Islet of Langerhans (tissue), 1 donor: ENCODE results near the gene ZNF473.
"Not testable (repeated sequence)": the region's sequence is repeated elsewhere in the genome, so short reads cannot be mapped to it uniquely, and the experiment has no call there.

Experiments used
- FAIRE-seq: peaks from one replicate; lab custom pipeline; 2011; peaks lifted over from hg19 to GRCh38; lab: Jason Lieb, UNC

Gene ZNF473

DNA sequence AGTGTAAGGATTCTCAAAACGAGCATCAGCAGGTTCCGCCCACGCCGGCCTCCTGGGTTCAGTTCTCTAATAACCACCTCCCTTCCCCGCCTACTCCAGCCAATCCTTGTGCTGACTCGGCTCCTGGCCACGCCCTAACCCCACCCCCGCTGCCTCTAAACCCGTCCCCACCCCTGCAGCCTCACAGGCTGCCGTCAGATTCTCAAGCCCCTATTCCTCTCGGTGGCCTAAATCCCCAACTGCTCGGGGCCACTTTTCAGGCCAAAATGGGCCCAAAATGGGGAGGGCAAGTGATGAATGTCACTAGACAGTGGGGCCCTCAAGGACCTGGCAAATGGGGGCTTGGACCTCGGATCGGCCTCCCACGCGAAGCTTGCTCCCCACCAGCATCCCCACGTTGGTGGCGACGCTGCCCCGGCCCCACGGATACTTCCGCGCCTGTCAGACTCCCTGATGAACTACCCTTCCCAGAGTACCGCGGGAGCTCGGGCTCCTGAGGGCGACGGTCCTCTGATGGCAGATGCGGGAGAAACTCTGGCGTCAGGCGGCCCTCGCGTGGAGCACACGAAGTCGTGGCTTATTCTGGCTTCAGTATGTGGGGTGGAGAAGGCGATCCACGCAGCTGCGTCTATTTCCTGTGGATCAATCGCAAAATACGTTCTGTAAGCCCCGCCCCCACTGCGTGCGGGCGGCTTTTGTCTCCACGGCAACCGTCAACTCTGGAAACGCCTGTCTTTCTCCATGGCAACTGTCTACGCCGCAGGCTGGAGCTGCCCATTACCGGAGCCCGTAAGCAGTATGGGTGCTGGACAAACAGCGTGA, 24.8 kb downstream of the ZNF473 start:
- no peak for FAIRE-seq

DNA sequence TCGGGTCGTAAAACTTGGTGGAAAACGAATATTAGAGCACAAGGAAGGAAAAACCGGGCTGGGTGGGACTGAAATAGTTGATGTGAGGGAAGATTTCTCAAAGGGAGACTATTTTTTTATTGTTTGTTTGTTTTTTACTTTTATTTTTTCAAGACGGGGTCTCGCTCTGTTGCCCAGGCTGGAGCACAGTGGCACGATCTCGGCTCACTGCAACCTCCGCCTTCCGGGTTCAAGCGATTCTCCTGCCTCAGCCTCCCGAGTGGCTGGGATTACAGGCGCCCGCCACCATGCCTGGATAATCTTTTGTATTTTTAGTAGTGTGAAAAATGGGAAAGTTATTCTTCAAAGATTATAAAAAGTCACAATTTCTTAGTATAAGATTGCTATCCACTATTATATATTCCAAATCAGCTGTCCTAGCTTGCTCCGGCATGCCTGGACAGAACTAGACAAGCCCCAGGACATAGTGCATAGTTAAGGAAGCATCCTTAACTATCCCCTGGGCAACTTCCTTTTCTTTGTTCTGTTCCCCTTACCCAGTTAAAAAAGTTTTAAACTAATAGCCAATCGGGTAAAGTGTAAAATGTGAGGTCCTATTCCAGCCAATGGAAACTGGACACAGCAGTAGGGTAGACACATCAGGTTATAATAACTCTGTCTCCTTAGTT, 25.6 kb downstream of the ZNF473 start:
- FAIRE-seq, result not testable (repeated sequence)

DNA sequence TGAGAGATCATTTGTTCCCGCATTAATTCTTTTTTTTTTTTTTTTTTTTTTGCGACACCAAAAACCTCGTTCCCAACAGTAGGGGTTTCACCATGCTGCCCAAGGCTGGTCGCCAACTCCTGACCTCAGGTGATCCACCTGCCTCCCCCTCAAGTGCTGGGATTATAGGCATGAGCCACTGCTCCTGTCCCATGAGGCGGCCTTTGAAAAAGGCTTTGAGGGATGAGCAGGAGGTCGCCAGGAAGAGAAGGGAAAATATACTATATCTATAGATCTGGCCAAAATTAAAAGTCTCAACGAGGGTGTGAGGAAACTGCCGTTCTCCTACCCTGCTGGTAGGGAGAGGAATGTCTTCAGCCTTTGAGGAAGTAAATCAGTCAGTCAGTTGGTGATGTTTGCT, 26.2 kb downstream of the ZNF473 start:
- no peak for FAIRE-seq

DNA sequence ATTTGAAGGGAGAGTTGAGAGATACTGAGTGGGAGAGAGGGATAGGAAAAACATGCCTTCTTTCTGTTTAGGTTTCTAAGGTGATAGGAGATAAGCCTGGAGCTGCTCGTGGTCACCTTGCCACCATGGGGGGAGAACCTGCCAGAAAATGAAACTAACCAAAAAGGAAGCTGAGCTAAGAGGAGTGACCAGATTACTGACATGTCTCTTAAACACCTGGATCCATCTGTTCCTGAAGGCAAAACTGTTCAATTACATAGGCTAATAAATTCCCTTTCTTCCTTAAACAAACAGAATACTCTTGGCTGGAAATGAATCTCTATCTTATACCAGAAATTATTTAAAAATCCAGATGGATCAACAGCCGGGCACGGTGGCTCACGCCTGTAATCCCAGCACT, 27.3 kb downstream of the ZNF473 start:
- FAIRE-seq, result no peak

DNA sequence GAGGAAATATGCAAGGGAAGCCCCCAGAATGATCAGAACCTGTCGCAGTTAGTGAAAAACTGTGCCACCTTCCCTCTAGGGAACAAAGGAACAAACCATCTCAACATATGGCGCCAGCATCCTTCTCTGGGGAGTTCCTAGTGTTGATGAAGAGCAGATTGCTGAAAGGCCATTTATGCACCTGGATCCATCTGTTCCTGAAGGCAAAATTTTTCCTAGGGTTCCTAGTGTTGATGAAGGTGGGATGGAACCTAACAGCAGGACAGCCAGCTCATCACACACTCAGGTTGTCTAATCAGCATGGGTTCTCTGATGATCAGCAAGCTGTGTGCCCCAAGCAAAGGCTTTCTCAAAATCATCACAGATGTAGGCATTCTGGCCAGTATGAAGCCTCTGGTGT, 32.6 kb downstream of the ZNF473 start:
- no peak for FAIRE-seq

DNA sequence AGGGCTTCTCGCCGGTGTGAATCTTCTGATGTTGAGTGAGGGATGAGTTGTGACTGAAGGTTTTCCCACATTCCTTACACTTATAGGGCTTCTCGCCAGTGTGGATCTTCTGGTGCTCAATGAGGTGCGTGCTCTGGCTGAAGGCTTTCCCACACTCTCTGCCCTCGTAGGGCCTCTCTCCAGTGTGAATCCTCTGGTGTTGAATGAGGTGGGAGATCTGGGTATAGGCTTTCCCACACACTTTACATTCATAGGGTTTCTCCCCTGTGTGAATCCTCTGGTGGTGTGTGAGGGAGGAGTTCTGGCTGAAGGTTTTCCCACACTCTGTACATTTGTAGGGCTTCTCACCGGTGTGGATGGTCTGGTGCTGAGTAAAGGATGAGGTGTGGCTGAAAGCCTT, 33.2 kb downstream of the ZNF473 start:
- no peak for FAIRE-seq

DNA sequence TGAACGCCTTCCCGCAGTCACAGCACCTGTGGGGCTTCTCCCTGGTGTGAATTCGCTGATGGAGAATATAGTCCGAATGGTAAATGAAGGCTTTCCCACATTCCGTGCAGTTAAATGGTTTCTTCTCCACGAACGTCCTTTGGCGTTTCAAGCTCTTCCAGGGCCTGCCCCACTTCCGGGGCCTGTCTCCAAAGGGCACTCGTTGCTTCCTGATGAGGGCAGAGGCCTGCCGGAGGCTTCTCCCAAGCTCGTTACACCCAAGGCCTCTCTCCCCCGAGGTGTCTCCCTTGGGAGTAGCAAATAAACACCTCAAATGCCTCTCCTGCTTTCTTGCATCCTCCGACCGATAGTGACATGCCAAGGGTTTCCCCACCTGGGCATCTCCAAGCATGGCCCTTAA, 34.3 kb downstream of the ZNF473 start:
- no peak for FAIRE-seq

DNA sequence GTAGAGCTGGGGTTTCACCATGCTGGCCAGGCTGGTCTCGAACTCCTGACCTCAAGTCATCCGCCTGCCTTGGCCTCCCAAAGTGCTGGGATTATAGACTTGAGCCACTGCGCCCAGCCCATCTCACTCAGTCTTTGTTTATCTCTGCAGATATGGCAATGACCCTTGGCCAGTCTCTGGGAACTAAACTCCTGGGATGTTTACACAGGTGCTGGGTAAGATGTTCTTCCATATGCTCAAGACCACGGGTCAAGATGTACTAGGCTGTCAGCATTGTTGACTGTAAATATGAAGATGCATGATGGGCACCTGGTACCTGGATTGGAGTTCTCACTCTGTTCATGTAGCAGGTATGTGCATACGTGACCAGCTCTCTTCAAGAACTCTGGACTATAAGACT, 35.8 kb downstream of the ZNF473 start:
- FAIRE-seq, result no peak

DNA sequence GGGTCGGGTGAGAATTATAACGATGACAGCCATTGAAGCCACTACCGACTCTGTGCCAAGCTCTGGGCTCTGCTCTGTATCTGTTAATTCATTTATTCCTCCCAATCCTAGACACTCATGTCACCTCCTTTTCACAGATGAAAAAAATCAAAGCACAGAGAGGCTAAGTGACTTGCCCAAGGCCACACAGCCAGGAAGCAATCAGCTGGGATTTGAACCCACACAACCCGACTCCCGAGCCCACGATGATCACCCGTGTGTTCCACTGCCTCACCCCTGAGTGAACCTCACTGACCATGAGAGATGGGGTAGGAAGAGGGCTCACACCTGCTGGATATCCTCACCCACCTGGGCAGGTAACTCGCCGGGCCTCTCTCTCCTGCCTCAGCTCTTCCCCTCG, 40.1 kb downstream of the ZNF473 start:
- no peak for FAIRE-seq

DNA sequence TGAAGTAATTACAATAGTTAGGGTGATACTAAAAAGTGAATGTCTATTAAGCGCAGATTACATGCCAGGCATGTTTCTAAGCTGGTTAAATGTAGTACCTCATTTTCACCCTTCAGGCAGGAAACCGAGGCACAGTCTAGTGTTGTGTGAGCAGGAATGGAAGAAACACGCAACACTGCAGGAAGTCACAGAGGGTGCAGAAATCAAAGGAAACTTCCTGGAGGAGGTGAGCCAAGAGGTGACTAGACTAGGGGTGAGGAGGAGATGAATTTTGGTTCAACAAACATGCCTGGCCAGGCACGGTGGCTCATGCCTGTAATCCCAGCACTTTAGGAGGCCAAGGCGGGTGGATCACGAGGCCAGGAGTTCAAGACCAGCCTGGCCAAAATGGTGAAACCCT, 41.8 kb downstream of the ZNF473 start:
- FAIRE-seq, result no peak

DNA sequence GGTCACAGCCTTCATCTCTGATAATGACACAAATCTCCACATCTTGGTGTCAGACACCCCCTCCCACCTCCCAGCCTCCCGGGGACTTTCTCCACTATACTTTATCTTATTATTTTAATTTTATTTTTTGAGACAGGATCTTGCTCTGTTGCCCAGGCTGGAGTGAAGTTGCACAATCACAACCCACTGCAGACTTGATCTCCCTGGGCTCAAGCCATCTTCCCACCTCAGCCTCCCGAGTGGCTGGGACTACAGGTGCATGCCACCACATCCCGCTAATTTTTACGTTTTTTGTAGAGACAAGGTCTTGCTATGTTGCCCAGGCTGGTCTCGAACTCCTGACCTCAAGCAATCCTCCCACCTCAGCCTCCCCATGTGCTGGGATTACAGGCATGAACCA, 42.6 kb downstream of the ZNF473 start:
- not testable (repeated sequence) for FAIRE-seq

DNA sequence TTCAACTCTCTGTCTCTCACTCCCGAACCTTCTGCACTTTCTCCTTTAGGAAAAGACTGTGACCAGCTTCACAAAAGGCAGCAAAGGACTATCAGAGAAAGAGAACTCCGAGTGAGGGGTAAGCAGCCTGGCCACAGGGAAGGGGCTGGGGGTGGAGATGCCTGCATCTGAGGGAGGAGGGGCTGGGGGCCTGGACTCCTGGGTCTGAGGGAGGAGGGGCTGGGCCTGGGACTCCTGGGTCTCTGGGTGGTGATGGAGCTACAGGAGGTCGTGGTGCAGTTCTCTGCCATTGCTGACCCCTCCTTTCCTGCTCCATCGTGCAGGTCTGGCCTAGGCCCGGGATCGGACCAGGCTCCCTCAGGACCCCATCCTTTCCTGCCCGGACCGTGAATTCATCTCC, 49.3 kb downstream of the ZNF473 start:
- FAIRE-seq, result not testable (repeated sequence)

DNA sequence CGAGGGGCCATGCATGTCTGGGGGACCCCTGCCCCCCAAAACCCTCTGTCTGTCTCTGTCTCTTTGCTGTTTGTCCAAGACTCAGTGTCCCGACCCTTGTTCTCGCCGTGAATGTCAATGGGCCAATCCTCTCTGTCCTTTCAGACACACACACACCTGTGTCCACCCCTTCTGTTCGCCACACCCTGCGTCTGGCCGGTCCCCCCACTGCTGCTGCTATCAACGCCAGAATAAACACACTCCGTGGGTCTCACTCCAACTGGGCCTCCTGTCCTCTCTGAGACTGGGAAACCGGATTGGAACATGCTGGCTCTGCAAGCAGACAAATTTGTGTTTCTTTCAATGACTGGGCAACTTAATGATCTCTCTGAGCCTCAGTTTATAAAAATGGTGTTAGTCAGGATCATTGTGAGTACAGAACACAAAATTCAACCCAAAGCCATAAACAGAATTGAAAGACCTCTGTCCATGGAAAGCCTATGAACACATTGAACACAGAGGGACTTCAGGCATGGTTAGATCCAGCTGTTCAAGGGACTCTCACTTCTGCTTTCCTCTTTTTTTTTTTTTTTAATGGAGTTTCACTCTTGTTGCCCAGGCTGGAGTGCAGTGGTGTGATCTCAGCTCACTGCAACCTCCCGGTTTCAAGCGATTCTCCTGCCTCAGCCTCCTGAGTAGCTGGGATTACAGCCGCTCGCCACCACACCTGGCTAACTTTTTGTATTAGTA, 50.0 kb downstream of the ZNF473 start:
- not testable (repeated sequence) for FAIRE-seq

DNA sequence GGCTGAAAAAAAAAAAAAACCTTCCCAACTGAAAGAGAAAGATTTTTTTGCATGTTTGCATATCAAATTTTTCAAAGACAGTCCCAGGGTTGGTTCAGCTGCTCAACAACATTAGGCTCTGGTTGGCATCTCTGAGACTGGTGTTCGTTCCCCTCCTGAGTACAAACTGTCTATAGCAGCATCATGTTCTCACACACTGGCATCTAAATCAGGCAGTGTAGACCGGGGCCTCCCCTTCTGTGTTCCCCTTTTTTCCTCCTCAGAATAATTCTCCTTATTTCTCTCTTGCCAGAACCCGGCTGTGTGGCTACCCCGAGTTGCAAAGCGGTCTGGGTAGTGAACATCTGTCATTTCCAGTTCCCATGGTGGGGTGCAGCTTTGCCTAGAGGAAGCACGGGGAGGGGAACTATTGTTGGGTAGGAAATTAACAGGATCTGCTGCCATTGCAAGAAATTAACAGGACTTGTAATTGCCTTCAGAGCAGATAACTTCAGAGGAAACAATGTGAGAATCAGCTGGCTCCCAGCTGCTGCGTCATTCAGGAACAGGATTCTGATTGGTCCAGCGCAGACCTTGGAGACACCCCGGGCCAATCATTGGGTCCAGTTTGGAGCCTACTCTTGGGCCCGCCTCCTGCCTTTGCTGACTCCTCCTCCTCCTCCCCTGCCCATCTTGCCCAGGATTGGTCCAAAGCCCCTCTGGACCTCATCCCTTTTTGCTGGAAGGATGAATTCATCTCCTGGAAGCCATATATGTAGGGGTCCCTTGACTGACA, 51.0 kb downstream of the ZNF473 start:
- FAIRE-seq, result not testable (repeated sequence)

DNA sequence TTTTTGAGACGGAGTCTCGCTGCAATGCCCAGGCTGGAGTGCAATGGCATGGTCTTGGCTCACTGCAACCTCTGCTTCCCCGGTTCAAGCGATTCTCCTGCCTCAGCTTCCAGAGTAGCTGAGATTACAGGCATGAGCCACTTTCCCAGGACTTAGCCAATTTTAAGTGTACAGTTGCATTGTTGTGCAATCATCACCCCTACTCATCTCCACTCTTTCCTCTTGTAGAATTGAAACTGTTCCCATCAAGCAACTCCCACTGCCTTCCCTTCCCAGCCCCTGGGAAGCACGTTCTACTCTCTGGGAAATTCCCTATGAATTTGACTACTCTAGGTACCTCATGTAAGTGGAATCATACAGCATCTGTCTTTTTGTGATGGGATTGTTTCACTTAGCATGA, 53.2 kb downstream of the ZNF473 start:
- not testable (repeated sequence) for FAIRE-seq

DNA sequence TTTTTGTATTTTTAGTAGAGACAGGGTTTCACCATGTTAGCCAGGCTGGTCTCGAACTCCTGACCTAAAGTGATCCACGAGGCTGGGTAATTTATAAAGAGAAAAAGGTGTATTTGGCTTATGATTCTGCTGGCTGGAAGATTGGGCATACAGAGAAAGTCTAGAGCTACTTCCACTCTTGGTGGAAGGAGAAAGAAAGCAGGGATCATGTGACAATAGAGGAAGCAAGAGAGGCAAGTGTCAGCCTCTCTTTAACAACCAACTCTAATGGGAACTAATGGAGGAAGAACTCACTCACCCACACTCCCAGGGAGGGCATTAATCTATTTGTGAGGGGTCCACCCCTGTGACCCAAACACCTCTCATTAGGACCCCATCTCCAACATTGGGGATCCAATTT, 58.6 kb downstream of the ZNF473 start:
- not testable (repeated sequence) for FAIRE-seq

DNA sequence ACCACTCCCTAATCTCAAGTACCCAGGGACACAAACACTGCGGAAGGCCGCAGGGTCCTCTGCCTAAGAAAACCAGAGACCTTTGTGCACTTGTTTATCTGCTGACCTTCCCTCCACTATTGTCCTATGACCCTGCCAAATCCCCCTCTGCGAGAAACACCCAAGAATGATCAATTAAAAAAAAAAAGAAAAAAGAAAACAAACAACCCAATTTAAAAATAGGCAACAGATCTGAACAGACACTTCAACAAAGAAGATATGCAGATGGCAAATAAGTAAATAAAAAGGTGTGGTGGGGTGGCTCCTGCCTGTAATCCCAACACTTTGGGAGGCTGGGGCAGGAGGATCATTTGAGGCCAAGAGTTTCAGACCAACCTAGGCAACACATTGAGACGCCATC, 61.3 kb downstream of the ZNF473 start:
- not testable (repeated sequence) for FAIRE-seq

DNA sequence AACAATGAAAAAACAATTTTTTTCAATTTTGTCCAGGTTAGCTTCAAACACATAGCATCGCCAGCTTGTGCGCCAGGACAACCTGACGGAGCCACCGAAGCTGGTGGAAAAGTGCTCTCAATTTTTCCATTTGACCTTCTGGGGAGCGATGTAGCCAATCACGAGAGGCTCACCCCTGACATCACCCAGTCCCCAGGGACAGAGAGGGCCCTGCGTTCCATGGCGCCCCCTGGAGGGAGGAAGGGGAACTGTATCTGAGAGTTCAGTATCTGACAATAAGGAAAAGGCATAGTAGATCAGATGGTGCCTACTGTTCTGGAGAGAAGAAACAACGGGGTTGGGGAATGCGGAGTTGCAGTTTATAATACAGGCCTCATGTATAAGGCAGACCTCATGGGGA, 64.9 kb downstream of the ZNF473 start:
- not testable (repeated sequence) for FAIRE-seq

DNA sequence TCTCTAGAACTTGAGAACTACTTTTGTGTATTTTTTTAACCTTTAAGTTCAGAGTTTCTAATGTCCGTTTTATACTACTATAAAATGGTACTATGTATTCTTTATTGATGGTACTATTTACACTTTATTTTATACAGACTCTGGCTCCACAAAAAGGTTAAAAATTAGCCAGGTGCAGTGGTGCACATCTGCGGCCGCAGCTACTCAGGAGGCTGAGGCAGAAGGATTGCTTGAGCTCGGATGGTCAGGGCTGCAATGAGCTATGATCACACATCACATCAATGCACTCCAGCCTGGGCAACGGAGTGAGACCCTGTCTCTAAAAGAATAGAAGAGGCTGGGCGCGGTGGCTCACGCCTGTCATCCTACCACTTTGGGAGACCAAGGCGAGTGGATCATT, 66.0 kb downstream of the ZNF473 start:
- not testable (repeated sequence) for FAIRE-seq

DNA sequence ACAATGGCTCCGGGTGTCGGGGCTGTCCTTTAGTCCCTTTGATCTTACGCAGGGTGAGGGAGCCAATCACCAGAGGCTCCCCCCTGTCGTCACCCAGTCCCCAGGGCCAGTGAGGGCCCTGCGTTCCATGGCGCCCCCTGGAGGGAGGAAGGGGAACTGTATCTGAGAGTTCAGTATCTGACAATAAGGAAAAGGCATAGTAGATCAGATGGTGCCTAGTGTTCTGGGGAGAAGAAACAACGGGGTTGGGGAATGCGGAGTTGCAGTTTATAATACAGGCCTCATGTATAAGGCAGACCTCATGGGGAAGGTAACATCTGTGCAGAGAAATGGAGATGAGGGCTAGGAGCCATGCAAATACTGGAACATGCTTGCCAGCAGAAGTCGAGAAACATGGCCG, 66.8 kb downstream of the ZNF473 start:
- not testable (repeated sequence) for FAIRE-seq

DNA sequence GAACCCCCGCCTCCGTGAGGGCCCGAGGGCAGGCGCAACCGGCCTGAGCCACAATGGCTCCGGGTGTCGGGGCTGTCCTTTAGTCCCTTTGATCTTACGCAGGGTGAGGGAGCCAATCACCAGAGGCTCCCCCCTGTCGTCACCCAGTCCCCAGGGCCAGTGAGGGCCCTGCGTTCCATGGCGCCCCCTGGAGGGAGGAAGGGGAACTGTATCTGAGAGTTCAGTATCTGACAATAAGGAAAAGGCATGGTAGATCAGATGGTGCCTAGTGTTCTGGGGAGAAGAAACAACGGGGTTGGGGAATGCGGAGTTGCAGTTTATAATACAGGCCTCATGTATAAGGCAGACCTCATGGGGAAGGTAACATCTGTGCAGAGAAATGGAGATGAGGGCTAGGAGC, 72.1 kb downstream of the ZNF473 start:
- FAIRE-seq, result not testable (repeated sequence)

DNA sequence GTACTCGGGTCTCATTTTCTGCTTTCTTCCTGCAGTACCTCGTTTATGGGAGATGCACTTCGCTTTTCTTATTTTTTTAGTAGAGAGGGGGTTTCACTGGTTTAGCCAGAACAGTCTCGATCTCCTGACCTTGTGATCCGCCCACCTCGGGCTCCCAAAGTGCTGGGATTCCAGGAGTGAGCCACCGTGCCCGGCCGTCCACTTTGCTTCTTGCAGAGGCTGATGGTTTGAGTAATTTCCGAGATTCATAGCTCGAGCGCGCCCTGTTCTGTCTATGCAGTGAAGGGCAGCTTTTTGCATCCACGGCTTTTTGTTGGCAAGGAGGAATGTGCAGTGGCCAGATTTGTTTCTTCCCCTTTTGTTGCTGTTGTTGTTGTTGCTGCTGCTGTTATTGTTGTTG, 73.1 kb downstream of the ZNF473 start:
- not testable (repeated sequence) for FAIRE-seq
